T-cell (primary cell): ENCODE measurements around the gene RNF168. TPM values are rescaled to one million over a fixed set of nuclear protein-coding genes. Genes with fewer than 3 reads are reported as not detected.
"Not testable (repeated sequence)": the region's sequence is repeated elsewhere in the genome, so short reads cannot be mapped to it uniquely, and the experiment has no call there.

Experiments used
- ATAC-seq, 4 experiments: fragments of 200-7000 bp in 3 of 4; fragments of 150-1000 bp in 1 of 4; cut with Tn5 transposase; replicated peaks in 1 of 4; 1 replicate in 3 of 4; 2 replicates in 1 of 4; pipeline ENCODE4 v1.10.0; 2021; ENCODE audit warnings: moderate library complexity in 3 of 4, mild to moderate bottlenecking in 2 of 4, moderate number of reproducible peaks in 1 of 4
- CTCF ChIA-PET, 2 donors: fragments of 300-600 bp; sonication (Branson Sonifier 250); formaldehyde crosslinking; loops; one replicate each; lab custom pipeline; 2022; ENCODE audit warnings: antibody characterized with exemption in 2 of 2; lab: Charles Lee
- POLR2A ChIA-PET, 2 donors: fragments of 300-600 bp; sonication (Branson Sonifier 250); formaldehyde crosslinking; loops; one replicate each; lab custom pipeline; 2022; ENCODE audit warnings: antibody characterized with exemption in 2 of 2; lab: Charles Lee
- DNase-seq, 35 experiments: peaks; one replicate each; pipeline versions ENCODE4 v3.0.0 to v3.0.0-alpha.2; 2013 to 2023
- H3K27ac ChIP-seq: one replicate; pipeline ENCODE4 v1.5.1; 2013; ENCODE audit warnings: low read length
- H3K27me3 ChIP-seq, 2 experiments: replicated peaks in 1 of 2; 1 replicate in 1 of 2; 2 replicates in 1 of 2; pipeline versions ENCODE4 v1.6.1 to v1.7.0; 2013; ENCODE audit warnings: low read length in 1 of 2, mixed read lengths in 1 of 2; ENCODE audit not compliant: control insufficient read depth in 2 of 2, insufficient read depth in 2 of 2; ENCODE audit errors: extremely low read depth in 1 of 2
- H3K36me3 ChIP-seq, 2 donors: 1 replicate in 1 of 2; 2 replicates in 1 of 2; pipeline versions ENCODE4 v1.6.1 to v1.7.0; 2013; ENCODE audit warnings: low read length in 1 of 2; ENCODE audit not compliant: control insufficient read depth in 2 of 2, insufficient read depth in 1 of 2; ENCODE audit errors: extremely low read depth in 1 of 2
- H3K4me1 ChIP-seq, 2 experiments: 1 replicate in 1 of 2; 2 replicates in 1 of 2; pipeline versions ENCODE4 v1.6.1 to v1.7.0; 2013; ENCODE audit warnings: low read length in 2 of 2, mixed read lengths in 1 of 2; ENCODE audit not compliant: insufficient read depth in 2 of 2, control insufficient read depth in 1 of 2; ENCODE audit errors: extremely low read depth in 1 of 2
- H3K4me3 ChIP-seq, 2 donors: 1 replicate in 1 of 2; 2 replicates in 1 of 2; pipeline versions ENCODE4 v1.5.1 to v1.7.0; 2013; ENCODE audit warnings: mild to moderate bottlenecking in 2 of 2, low read length in 1 of 2, moderate library complexity in 1 of 2; ENCODE audit not compliant: control insufficient read depth in 1 of 2; ENCODE audit errors: extremely low read depth in 1 of 2
- H3K9me3 ChIP-seq: 2 replicates; pipeline ENCODE4 v1.7.0; 2013
- H3K27ac Mint-ChIP-seq, 2 donors: one replicate each; pipeline ENCODE4 v1.8.0; 2020 to 2021; ENCODE audit warnings: mild to moderate bottlenecking in 2 of 2, mixed read lengths in 2 of 2
- H3K27me3 Mint-ChIP-seq, 2 donors: one replicate each; pipeline ENCODE4 v1.8.0; 2021 to 2022; ENCODE audit warnings: mixed read lengths in 2 of 2
- H3K36me3 Mint-ChIP-seq: one replicate; pipeline ENCODE4 v1.8.0; 2021; ENCODE audit warnings: mixed read lengths
- H3K4me1 Mint-ChIP-seq, 3 donors: one replicate each; pipeline ENCODE4 v1.8.0; 2020 to 2022; ENCODE audit warnings: mixed read lengths in 3 of 3, mild to moderate bottlenecking in 1 of 3
- H3K4me3 Mint-ChIP-seq, 3 donors: one replicate each; pipeline ENCODE4 v1.8.0; 2020 to 2022; ENCODE audit warnings: mild to moderate bottlenecking in 3 of 3, mixed read lengths in 3 of 3, moderate library complexity in 3 of 3
- H3K9me3 Mint-ChIP-seq, 3 donors: one replicate each; pipeline ENCODE4 v1.8.0; 2020 to 2022; ENCODE audit warnings: mixed read lengths in 3 of 3
- WGBS: methylation state at CpG from one replicate; pipeline ENCODE4 v1.1.5; 2013; ENCODE audit warnings: missing lambda C conversion rate; ENCODE audit not compliant: insufficient coverage; 5-methylcytosine and 5-hydroxymethylcytosine counted together
- total RNA-seq, 35 experiments: library from RNA in 6 of 35; stranded (reverse) in 6 of 35; fragments of 120-200 nt in 1 of 35; gene quantifications; one replicate each; pipeline versions ENCODE4 v1.2.1 to v1.2.4 and lab custom pipeline; 2013 to 2026

The RNF168 gene
- total RNA-seq, 5 donors from 2014 or later (not counting 1 experiment from before 2014, with no cell fraction given), result 27.1 to 71.2 (median 64.8) TPM

GRCh38 chr3:196421668-196422067 is 81.9 kb downstream of the RNF168 start:
- ATAC-seq, H3K36me3 Mint-ChIP-seq, H3K27me3 Mint-ChIP-seq, H3K4me3 ChIP-seq, H3K27me3 ChIP-seq, H3K27ac ChIP-seq, H3K27ac Mint-ChIP-seq, POLR2A ChIA-PET, H3K36me3 ChIP-seq, DNase-seq, H3K9me3 Mint-ChIP-seq, H3K9me3 ChIP-seq: not testable (repeated sequence)
- peaks cover 0 to 14% of the 10 kb centered on the region in 2 experiments for H3K4me1 ChIP-seq
- Mint-ChIP-seq H3K4me3 (peak overlapping the region in 1 of 3 donors; percentile 22), H3K4me1 (peaks cover 59 to 66% (median 62%) of the 10 kb centered on the region in 3 donors)
- CTCF ChIA-PET, result interaction anchor here in 1 of 2 donors (0.5 kb wide), 1 partner anchor 235 kb away, joined by 3 read pairs; no protein-coding TSS in a partner anchor
- WGBS, result 86% methylated on average over 3 of the region's 5 CpGs

GRCh38 chr3:196419386-196419785 is 84.2 kb downstream of the RNF168 start:
- Histone ChIP-seq H3K4me3 (no peak overlapping the region), H3K4me1 (peaks cover 0 to 20% of the 10 kb centered on the region in 2 experiments), H3K27me3 (no peaks in the 10 kb centered on the region), H3K36me3 (peaks cover 0 to 2% of the 10 kb centered on the region in 2 donors), H3K27ac (no peak overlapping the region), H3K9me3 (no peaks in the 10 kb centered on the region)
- H3K36me3 Mint-ChIP-seq, result peaks cover 7% of the 10 kb centered on the region
- ATAC-seq, result no peak
- no peak overlapping the region for H3K4me3 Mint-ChIP-seq
- H3K4me1 Mint-ChIP-seq, result peaks cover 53 to 65% (median 62%) of the 10 kb centered on the region in 3 donors
- WGBS, result 100% methylated on average over 3 of the region's 6 CpGs
- no peaks in the 10 kb centered on the region for H3K9me3 Mint-ChIP-seq
- H3K27me3 Mint-ChIP-seq, result no peaks in the 10 kb centered on the region
- DNase-seq, result no peak
- ChIA-PET POLR2A (interaction anchor here in 1 of 2 donors (0.7 kb wide), 1 partner anchor 1646 kb away, joined by 3 read pairs; no protein-coding TSS in a partner anchor), CTCF (interaction anchor here in 1 of 2 donors (0.6 kb wide), 1 partner anchor 54 kb away, joined by 3 read pairs; no protein-coding TSS in a partner anchor)
- no peak overlapping the region for H3K27ac Mint-ChIP-seq

Other genes starting within 250 kb of the RNF168 start
- gene PCYT1A, start 216.0 kb downstream of the RNF168 start, total RNA-seq, result 10 to 100 TPM; 61.1 to 87.9 (median 64.1) TPM
- gene DYNLT2B, start 185.5 kb downstream of the RNF168 start, total RNA-seq, result 1 to 10 TPM; 3.2 to 8.5 (median 7.8) TPM
- gene TM4SF19, start 165.4 kb downstream of the RNF168 start, total RNA-seq, result 1 to 10 TPM in 1 of 5 donors, under 1 TPM in 2, not detected in 2; 0.28 to 1.3 (median 0.53) TPM
- 10 to 100 TPM; 64.7 to 92.3 (median 74.8) TPM for gene UBXN7, start 71.3 kb downstream of the RNF168 start, total RNA-seq
- gene SMCO1, start 11.6 kb upstream of the RNF168 start, total RNA-seq, result not detected
- 10 to 100 TPM; 19.2 to 29.8 (median 25.5) TPM for gene WDR53, start 64.8 kb upstream of the RNF168 start, total RNA-seq
- gene FBXO45, start 64.9 kb upstream of the RNF168 start, total RNA-seq, result 1 to 10 TPM; 4.9 to 9.5 (median 8.2) TPM
- 10 to 100 TPM in 4 of 5 donors, 1 to 10 TPM in 1; 7.6 to 16.8 (median 15.6) TPM for gene NRROS, start 135.9 kb upstream of the RNF168 start, total RNA-seq
- 1 to 10 TPM; 1.6 to 8.5 (median 6.4) TPM for gene CEP19, start 208.5 kb upstream of the RNF168 start, total RNA-seq
- gene PIGX, start 208.6 kb upstream of the RNF168 start, total RNA-seq, result 10 to 100 TPM; 18.9 to 27.9 (median 22.3) TPM
- gene PAK2, start 236.1 kb upstream of the RNF168 start, total RNA-seq, result 10 to 100 TPM; 62.7 to 87.3 (median 76.2) TPM